Measurements from ENCODE around the gene FAM53A.

Gene FAM53A

GRCh38 chr4:1598206-1599025 lies 85.7 kb downstream of the FAM53A start:
- Histone ChIP-seq H3K4me3 (ENCODE audit: low read depth, low read length) (no peak overlapping the region), H3K4me1 (ENCODE audit: control insufficient read depth, insufficient read depth, low read length) (no peaks in the 10 kb centered on the region), H3K27ac (ENCODE audit: extremely low read depth, low read depth, low read length) (no peak overlapping the region), H3K9me3 (ENCODE audit: control insufficient read depth, insufficient read depth, low read depth, low read length) (no peaks in the 10 kb centered on the region), H3K36me3 (ENCODE audit: control insufficient read depth in 2 of 2, insufficient read depth in 1 of 2, low read length in 2 of 2) (no peaks in the 10 kb centered on the region)
- ChIA-PET CTCF (no interaction called here), POLR2A (no interaction called here)
- TF ChIP-seq ZNF274 (IDR thresholded peaks at IDR 0.05; ENCODE audit: low read length) (no peak), ZNF274 (tag by site-specific recombination; IDR thresholded peaks at IDR 0.05; ENCODE audit: borderline replicate concordance) (no peak), ZNF571 (tag by site-specific recombination; IDR thresholded peaks at IDR 0.05) (no peak), ZNF362 (tag by site-specific recombination; IDR thresholded peaks at IDR 0.05) (no peak), ATF2 (tag by site-specific recombination; IDR thresholded peaks at IDR 0.05; ENCODE audit: low read depth) (no peak), GLI4 (tag by site-specific recombination; IDR thresholded peaks at IDR 0.05) (no peak), ZNF248 (tag by site-specific recombination; IDR thresholded peaks at IDR 0.05) (no peak), ZNF391 (tag by site-specific recombination; IDR thresholded peaks at IDR 0.05; ENCODE audit: borderline replicate concordance, low read depth) (no peak), YY1 (tag by site-specific recombination; IDR thresholded peaks at IDR 0.05) (no peak), KLF10 (tag by site-specific recombination; IDR thresholded peaks at IDR 0.05) (no peak), ZFP37 (tag by site-specific recombination; IDR thresholded peaks at IDR 0.05) (no peak), SCRT2 (tag by site-specific recombination; IDR thresholded peaks at IDR 0.05) (no peak), ZNF155 (tag by site-specific recombination; IDR thresholded peaks at IDR 0.05) (no peak)
- TF ChIP-seq, protein P1, sequence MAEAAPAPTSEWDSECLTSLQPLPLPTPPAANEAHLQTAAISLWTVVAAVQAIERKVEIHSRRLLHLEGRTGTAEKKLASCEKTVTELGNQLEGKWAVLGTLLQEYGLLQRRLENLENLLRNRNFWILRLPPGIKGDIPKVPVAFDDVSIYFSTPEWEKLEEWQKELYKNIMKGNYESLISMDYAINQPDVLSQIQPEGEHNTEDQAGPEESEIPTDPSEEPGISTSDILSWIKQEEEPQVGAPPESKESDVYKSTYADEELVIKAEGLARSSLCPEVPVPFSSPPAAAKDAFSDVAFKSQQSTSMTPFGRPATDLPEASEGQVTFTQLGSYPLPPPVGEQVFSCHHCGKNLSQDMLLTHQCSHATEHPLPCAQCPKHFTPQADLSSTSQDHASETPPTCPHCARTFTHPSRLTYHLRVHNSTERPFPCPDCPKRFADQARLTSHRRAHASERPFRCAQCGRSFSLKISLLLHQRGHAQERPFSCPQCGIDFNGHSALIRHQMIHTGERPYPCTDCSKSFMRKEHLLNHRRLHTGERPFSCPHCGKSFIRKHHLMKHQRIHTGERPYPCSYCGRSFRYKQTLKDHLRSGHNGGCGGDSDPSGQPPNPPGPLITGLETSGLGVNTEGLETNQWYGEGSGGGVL (tag by site-specific recombination; IDR thresholded peaks at IDR 0.05): no peak
- TF ChIP-seq, protein P2, sequence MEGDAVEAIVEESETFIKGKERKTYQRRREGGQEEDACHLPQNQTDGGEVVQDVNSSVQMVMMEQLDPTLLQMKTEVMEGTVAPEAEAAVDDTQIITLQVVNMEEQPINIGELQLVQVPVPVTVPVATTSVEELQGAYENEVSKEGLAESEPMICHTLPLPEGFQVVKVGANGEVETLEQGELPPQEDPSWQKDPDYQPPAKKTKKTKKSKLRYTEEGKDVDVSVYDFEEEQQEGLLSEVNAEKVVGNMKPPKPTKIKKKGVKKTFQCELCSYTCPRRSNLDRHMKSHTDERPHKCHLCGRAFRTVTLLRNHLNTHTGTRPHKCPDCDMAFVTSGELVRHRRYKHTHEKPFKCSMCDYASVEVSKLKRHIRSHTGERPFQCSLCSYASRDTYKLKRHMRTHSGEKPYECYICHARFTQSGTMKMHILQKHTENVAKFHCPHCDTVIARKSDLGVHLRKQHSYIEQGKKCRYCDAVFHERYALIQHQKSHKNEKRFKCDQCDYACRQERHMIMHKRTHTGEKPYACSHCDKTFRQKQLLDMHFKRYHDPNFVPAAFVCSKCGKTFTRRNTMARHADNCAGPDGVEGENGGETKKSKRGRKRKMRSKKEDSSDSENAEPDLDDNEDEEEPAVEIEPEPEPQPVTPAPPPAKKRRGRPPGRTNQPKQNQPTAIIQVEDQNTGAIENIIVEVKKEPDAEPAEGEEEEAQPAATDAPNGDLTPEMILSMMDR (tag by site-specific recombination; IDR thresholded peaks at IDR 0.05): no peak

DNA sequence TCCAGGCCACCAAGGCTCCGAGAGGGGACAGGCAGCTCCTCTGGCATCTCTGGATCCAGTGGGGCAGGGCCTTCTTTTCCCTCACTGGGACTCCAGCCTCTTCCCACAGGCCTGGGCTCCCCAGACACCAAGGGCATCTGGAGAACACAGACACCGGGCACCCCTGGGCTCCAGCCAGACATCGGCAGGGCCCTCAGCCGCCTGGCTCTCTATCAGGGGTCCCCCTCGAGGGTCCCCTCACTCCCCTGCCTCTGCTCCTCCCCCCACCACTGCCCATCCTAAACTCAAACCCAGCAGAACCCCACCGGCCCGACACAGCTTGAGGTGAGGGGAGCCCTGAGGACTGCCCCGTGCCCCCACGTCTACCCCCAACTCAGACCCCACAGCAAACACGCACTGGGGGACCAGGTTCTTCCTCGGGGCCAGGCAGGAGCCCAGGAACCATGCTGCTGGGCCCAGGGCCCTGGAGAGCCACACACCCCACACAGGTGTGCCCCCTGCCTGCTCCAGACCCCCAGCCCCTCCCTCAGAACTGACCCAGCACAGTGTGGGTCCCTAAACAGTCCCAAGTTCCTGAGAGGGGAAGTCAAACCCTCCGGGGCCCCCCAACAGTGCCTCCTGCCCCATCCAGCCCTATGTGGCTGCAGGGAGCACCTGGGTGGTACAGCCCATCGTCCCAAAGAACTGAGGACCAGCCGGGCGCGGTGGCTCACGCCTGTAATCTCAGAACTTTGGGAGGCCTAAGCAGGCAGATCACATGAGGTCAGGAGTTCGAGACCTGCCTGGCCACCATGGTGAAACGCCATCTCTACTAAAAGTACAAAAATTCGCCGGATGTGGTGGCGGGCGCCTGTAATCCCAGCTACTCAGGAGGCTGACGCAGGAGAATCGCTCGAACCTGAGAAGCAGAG lies 86.8 kb downstream of the FAM53A start:
- CTCF ChIA-PET: no interaction called here
- H3K4me1 ChIP-seq (ENCODE audit: control insufficient read depth, insufficient read depth, low read length): no peaks in the 10 kb centered on the region

More for the DNA sequence above, 86.8 kb downstream of the FAM53A start:
- no peak overlapping the region for H3K4me3 ChIP-seq (ENCODE audit: low read depth, low read length)
- no peaks in the 10 kb centered on the region for H3K9me3 ChIP-seq (ENCODE audit: control insufficient read depth, insufficient read depth, low read depth, low read length)
- POLR2A ChIA-PET: no interaction called here
- no peaks in the 10 kb centered on the region for H3K36me3 ChIP-seq (ENCODE audit: control insufficient read depth in 2 of 2, insufficient read depth in 1 of 2, low read length in 2 of 2)
- no peak for TF ChIP-seq ZFP37 (tag by site-specific recombination; IDR thresholded peaks at IDR 0.05)
- no peak for TF ChIP-seq ZNF24 (tag by site-specific recombination; IDR thresholded peaks at IDR 0.05)
- peak; percentile 22; the same call in 1 of the 2 replicates for TF ChIP-seq GLIS2 (tag by site-specific recombination; IDR thresholded peaks at IDR 0.05)
- no peak overlapping the region for H3K27ac ChIP-seq (ENCODE audit: extremely low read depth, low read depth, low read length)

Measured in HEK293 (cell line).